ENCODE results near the gene CRY1.

The CRY1 gene

GRCh38 chr12:106957583-106957982, 135.8 kb downstream of the CRY1 start:
- peak overlapping the region; percentile 89; the same call in 1 of the 2 replicates for H3K4me3 ChIP-seq (ENCODE audit: low read length)
- no peak for TF ChIP-seq ZNF274 (IDR thresholded peaks at IDR 0.05; ENCODE audit: low read depth, low read length)

- peak overlapping the region; percentile 89 for H3K4me3 ChIP-seq (ENCODE audit: low read length)
- no peak for TF ChIP-seq ZNF274 (IDR thresholded peaks at IDR 0.05; ENCODE audit: low read depth, low read length)
Measured at GRCh38 chr12:106956048-106956578, 137.2 kb downstream of the CRY1 start.

GRCh38 chr12:106955377-106956047, 137.8 kb downstream of the CRY1 start, which contains the start of gene TMEM263:
Gene TMEM263 (plus strand): TSS chr12:106955907. CDS start chr12:106967117, 11,210 bp downstream.
- no peak for TF ChIP-seq ZNF274 (IDR thresholded peaks at IDR 0.05; ENCODE audit: low read depth, low read length)
- H3K4me3 ChIP-seq (ENCODE audit: low read length) = peak within 1 kb of the TSS; percentile 89

GRCh38 chr12:106954462-106955376, 138.6 kb downstream of the CRY1 start:
- TF ChIP-seq ZNF274 (IDR thresholded peaks at IDR 0.05; ENCODE audit: low read depth, low read length) = no peak
- peak overlapping the region; percentile 89 for H3K4me3 ChIP-seq (ENCODE audit: low read length)

- no peak for TF ChIP-seq ZNF274 (IDR thresholded peaks at IDR 0.05; ENCODE audit: low read depth, low read length)
Measured at GRCh38 chr12:106953352-106954250, 139.7 kb downstream of the CRY1 start.

GRCh38 chr12:106950591-106950990, 142.8 kb downstream of the CRY1 start:
- H3K4me3 ChIP-seq (ENCODE audit: low read length) = no peak overlapping the region
- no peak for TF ChIP-seq ZNF274 (IDR thresholded peaks at IDR 0.05; ENCODE audit: low read depth, low read length)

More at GRCh38 chr12:106953352-106954250, 139.7 kb downstream of the CRY1 start:
- no peak overlapping the region for H3K4me3 ChIP-seq (ENCODE audit: low read length)

GRCh38 chr12:106947461-106947860, 145.9 kb downstream of the CRY1 start:
- TF ChIP-seq ZNF274 (IDR thresholded peaks at IDR 0.05; ENCODE audit: low read depth, low read length) = no peak
- no peak overlapping the region for H3K4me3 ChIP-seq (ENCODE audit: low read length)

GRCh38 chr12:106945261-106945851, 148.0 kb downstream of the CRY1 start:
- no peak overlapping the region for H3K4me3 ChIP-seq (ENCODE audit: low read length)
- no peak for TF ChIP-seq ZNF274 (IDR thresholded peaks at IDR 0.05; ENCODE audit: low read depth, low read length)

GRCh38 chr12:106942775-106943174, 150.6 kb downstream of the CRY1 start:
- H3K4me3 ChIP-seq (ENCODE audit: low read length) = no peak overlapping the region
- TF ChIP-seq ZNF274 (IDR thresholded peaks at IDR 0.05; ENCODE audit: low read depth, low read length) = no peak

- no peak overlapping the region for H3K4me3 ChIP-seq (ENCODE audit: low read length)
- TF ChIP-seq ZNF274 (IDR thresholded peaks at IDR 0.05; ENCODE audit: low read depth, low read length) = no peak
Measured at GRCh38 chr12:106941481-106942156, 151.7 kb downstream of the CRY1 start.

Measured in GM08714 (cell line).